Keratinocyte (primary cell): ENCODE results near the gene DIAPH2.

Source experiments
- EZH2 ChIP-seq: IDR thresholded peaks from one replicate; pipeline ENCODE4 v1.6.1; 2012; ENCODE audit warnings: inconsistent platforms, mild to moderate bottlenecking, low read length, moderate library complexity
- TF ChIP-seq, protein P1 (sequence below), 3 experiments: IDR thresholded peaks in 1 of 3; conservative IDR thresholded peaks in 1 of 3; optimal IDR thresholded peaks in 1 of 3; 2 replicates in 2 of 3; 3 replicates in 1 of 3; pipeline versions ENCODE3 to v1.5.1; 2011; ENCODE audit warnings: low read length in 3 of 3, mild to moderate bottlenecking in 3 of 3, moderate library complexity in 2 of 3, control low read depth in 1 of 3, inconsistent platforms in 1 of 3; ENCODE audit not compliant: insufficient read depth in 2 of 3; ENCODE audit errors: extremely low read depth in 1 of 3

DNA sequence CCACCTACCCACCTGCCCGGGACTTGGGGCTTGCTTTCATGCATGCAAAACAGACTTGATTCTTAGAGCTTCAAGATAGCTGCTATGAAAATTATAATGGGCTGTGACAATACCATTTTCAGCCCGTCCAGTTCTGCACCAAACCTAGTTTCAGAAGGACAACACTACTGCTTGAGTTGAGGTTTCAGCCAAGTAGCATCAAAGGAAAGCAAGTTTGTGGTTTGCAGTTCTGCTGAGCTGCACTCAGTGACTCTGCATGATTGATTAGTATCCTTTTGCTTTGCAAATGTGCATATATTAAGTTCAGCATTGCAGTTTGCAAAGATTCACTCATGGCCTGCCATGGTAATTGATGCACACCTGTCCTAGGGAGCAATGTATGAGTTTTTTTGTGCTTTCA is 641.8 kb downstream of the DIAPH2 start:
- TF ChIP-seq, protein P1, sequence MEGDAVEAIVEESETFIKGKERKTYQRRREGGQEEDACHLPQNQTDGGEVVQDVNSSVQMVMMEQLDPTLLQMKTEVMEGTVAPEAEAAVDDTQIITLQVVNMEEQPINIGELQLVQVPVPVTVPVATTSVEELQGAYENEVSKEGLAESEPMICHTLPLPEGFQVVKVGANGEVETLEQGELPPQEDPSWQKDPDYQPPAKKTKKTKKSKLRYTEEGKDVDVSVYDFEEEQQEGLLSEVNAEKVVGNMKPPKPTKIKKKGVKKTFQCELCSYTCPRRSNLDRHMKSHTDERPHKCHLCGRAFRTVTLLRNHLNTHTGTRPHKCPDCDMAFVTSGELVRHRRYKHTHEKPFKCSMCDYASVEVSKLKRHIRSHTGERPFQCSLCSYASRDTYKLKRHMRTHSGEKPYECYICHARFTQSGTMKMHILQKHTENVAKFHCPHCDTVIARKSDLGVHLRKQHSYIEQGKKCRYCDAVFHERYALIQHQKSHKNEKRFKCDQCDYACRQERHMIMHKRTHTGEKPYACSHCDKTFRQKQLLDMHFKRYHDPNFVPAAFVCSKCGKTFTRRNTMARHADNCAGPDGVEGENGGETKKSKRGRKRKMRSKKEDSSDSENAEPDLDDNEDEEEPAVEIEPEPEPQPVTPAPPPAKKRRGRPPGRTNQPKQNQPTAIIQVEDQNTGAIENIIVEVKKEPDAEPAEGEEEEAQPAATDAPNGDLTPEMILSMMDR (optimal IDR thresholded peaks at IDR 0.05 in 1 of 3, IDR thresholded peaks at IDR 0.05 in 1 of 3, conservative IDR thresholded peaks at IDR 0.05 in 1 of 3; ENCODE audit: extremely low read depth in 1 of 3, insufficient read depth in 2 of 3, low read length in 3 of 3) = no peak
- no peak for TF ChIP-seq EZH2
